Left lung (tissue), 10 donors: ENCODE data around the gene BCL2L2. TPM values are rescaled to one million over a fixed set of nuclear protein-coding genes. Genes with fewer than 3 reads are reported as not detected.

Source experiments
- ATAC-seq: fragments of 200-7000 bp; cut with Tn5 transposase; one replicate; pipeline ENCODE4 v1.9.1; 2020; ENCODE audit warnings: moderate library complexity
- DNase-seq, 4 donors: peaks; one replicate each; pipeline ENCODE4 v3.0.0-alpha.2; 2013 to 2020
- H3K27ac ChIP-seq, 2 donors: fragments of 200-600 bp; sonication (generic) in 1 of 2; one replicate each; pipeline versions ENCODE4 v1.5.0 to v1.8.0; 2020 to 2021
- H3K27me3 ChIP-seq, 2 donors: fragments of 200-600 bp; sonication (generic) in 1 of 2; one replicate each; pipeline versions ENCODE4 v1.5.0 to v1.8.0; 2020 to 2021
- H3K36me3 ChIP-seq, 2 donors: fragments of 200-600 bp; sonication (generic) in 1 of 2; one replicate each; pipeline versions ENCODE4 v1.5.0 to v1.8.0; 2020 to 2021
- H3K4me1 ChIP-seq, 2 donors: fragments of 200-600 bp; one replicate each; pipeline ENCODE4 v1.8.0; 2021
- H3K4me3 ChIP-seq, 2 donors: fragments of 200-600 bp; sonication (generic) in 1 of 2; one replicate each; pipeline versions ENCODE4 v1.5.0 to v1.8.0; 2020 to 2021; ENCODE audit warnings: mild to moderate bottlenecking in 1 of 2
- H3K9me3 ChIP-seq, 2 donors: fragments of 200-600 bp; sonication (generic) in 1 of 2; one replicate each; pipeline versions ENCODE4 v1.5.0 to v1.8.0; 2020 to 2021
- CTCF ChIP-seq, 2 donors: fragments of 200-600 bp; sonication (generic) in 1 of 2; IDR thresholded peaks; one replicate each; pipeline versions ENCODE4 v1.5.0 to v1.8.0; 2021; ENCODE audit warnings: antibody characterized with exemption in 2 of 2
- intact Hi-C, 2 donors: fragments of 100-400 bp; cut with DNase I; formaldehyde crosslinking; loops; one replicate each; pipeline versions ENCODE4 v1.11.2 to v1.14.2; 2022
- polyA plus RNA-seq, 6 donors: library from polyadenylated mRNA; unstranded; fragments of 120-200 nt; gene quantifications; one replicate each; pipeline ENCODE4 v1.2.1, GENCODE V29; 2013; ENCODE audit not compliant: insufficient read length in 6 of 6
- total RNA-seq, 2 donors: library from RNA; stranded (reverse); fragmentation: NEBNext Ultra II Directional; extraction: Animal tissue kit (Norgen Biotek cat#: 25700); gene quantifications; one replicate each; pipeline ENCODE4 v1.2.1, GENCODE V29; 2021
- donor health status: DM: no; HTN: yes; CAD: no.
- donor health status: DM: no; HTN: no; CAD: no.

Gene BCL2L2
- total and polyA plus RNA-seq, 8 donors, result 37.1 to 49.9 (median 40.4) TPM

DNA sequence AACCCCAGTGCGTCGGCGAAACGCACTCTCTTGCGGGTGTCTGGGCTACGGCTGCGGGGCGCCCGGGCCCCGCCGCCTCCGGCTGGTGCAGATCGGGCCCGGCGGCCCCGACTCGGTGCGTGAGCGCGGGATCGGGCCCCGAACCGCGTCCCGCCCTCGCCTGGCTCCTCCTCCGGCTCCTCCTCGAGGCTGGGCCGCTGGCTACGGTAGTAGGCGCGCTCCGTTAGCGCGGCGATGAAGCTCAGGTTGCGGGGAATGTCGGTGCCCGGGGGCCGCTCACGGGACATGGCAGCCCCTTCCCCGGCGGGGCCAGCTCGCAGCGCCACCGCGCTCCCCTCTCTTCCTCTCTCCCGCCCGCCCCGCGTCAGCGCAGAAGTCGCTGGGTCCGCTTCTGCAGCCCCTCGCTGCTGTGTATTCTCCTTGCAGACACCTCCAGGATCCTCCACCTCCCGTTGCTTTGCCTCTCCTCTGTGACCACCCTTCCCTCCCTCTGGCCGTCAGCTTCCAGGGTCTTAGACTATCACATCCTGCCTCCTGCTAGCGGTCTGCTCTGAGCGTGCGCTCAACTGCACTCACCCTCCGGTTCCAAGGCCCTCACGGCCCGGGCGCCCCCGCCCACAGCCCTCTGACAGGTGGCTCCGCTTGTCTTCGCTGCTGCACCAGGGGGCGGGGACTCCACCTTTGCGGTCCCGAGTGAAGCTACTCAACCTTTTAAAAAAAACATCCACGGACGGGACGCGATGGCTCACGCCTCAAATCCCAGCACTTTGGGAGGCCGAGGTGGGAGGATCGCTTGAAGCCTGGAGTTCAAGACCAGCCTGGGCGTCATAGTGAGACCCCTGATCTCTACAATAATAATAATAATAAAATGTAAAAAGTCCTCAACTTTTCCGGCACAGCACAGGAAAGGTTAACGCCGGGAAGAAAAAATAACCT is 4.1 kb upstream of the BCL2L2 start, which contains the start of gene PPP1R3E:
Gene PPP1R3E (minus strand): TSS at position 570 of the 936 bp plus-strand sequence. CDS start 283 bp downstream, at position 287.
- intact Hi-C loops, result no loop called here
- peak within 1 kb of the TSS; percentile 74 to 90 for H3K4me3 ChIP-seq
- no peaks in the 10 kb centered on the region for H3K27me3 ChIP-seq
- TF ChIP-seq CTCF (IDR thresholded peaks at IDR 0.05), result no peak
- ATAC-seq (peak; percentile 54), DNase-seq (peak; percentile 46 to 93 (median 71))
- peaks cover 21 to 48% of the 10 kb centered on the region in 2 donors for H3K4me1 ChIP-seq
- peak within 1 kb of the TSS; percentile 97 to 99 for H3K27ac ChIP-seq
- H3K9me3 ChIP-seq, result no peaks in the 10 kb centered on the region
- peaks cover 0 to 11% of the 10 kb centered on the region in 2 donors for H3K36me3 ChIP-seq

DNA sequence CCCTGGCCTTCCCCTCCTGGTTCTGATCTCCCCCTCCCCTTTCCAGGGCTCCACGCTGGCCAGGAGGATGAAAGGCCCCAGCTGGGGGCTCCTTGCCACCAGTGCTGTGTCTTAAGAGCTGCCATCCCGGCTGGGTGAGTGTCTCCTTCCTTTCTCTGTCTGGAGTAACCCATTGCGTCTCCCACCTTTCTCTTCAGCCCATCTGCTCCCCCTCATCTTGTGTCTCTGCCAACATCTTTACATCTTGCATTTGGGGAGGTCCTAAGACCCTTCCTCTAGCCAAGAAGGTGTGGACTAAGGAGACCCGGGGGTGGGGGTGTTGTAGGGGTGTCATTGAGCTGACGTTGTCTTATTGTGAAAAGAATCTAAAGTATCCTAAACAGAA is 505 bp downstream of the BCL2L2 start:
- H3K27ac ChIP-seq, result peak overlapping the region; percentile 78 to 84
- H3K9me3 ChIP-seq, result no peaks in the 10 kb centered on the region
- intact Hi-C loops, result no loop called here
- H3K4me3 ChIP-seq, result peak overlapping the region; percentile 82 to 85
- ATAC-seq (no peak), DNase-seq (no peak)
- no peak for TF ChIP-seq CTCF (IDR thresholded peaks at IDR 0.05)
- no peaks in the 10 kb centered on the region for H3K27me3 ChIP-seq
- H3K36me3 ChIP-seq, result peaks cover 0 to 31% of the 10 kb centered on the region in 2 donors
- H3K4me1 ChIP-seq, result peaks cover 25 to 41% of the 10 kb centered on the region in 2 donors

- Histone ChIP-seq H3K27me3 (no peaks in the 10 kb centered on the region), H3K4me3 (peak overlapping the region; percentile 82 to 85), H3K27ac (peak overlapping the region in 1 of 2 donors; percentile 78), H3K4me1 (peaks cover 25 to 39% of the 10 kb centered on the region in 2 donors), H3K9me3 (no peaks in the 10 kb centered on the region), H3K36me3 (peaks cover 0 to 35% of the 10 kb centered on the region in 2 donors)
- DNase-seq (no peak), ATAC-seq (no peak)
- intact Hi-C loops, result no loop called here
- no peak for TF ChIP-seq CTCF (IDR thresholded peaks at IDR 0.05)
These were observed 1.3 kb downstream of the BCL2L2 start for GRCh38 chr14:23307687-23308644.

GRCh38 chr14:23308721-23309445 is 2.2 kb downstream of the BCL2L2 start:
- peaks cover 0 to 35% of the 10 kb centered on the region in 2 donors for H3K36me3 ChIP-seq
- TF ChIP-seq CTCF (IDR thresholded peaks at IDR 0.05), result no peak
- H3K27ac ChIP-seq, result no peak overlapping the region
- no peak for DNase-seq
- H3K9me3 ChIP-seq, result no peaks in the 10 kb centered on the region
- H3K27me3 ChIP-seq, result no peaks in the 10 kb centered on the region
- peaks cover 25 to 37% of the 10 kb centered on the region in 2 donors for H3K4me1 ChIP-seq
- H3K4me3 ChIP-seq, result no peak overlapping the region
- intact Hi-C loops, result no loop called here
- ATAC-seq, result no peak
